NCI-H1694 treated with DMSO at 0.1 percent for 48 hours (cell line): ENCODE results near the gene R3HDM4.
"Not testable (repeated sequence)": the region's sequence is repeated elsewhere in the genome, so short reads cannot be mapped to it uniquely, and the experiment has no call there.

Source experiments
- DNase-seq: peaks from one replicate; lab custom pipeline; 2025; lab: John Stamatoyannopoulos, UW

The R3HDM4 gene

GRCh38 chr19:854549-854948, 58.5 kb downstream of the R3HDM4 start:
- DNase-seq, result no peak

- DNase-seq, result not testable (repeated sequence)
Observed at GRCh38 chr19:853614-854220, 59.3 kb downstream of the R3HDM4 start.

- no peak for DNase-seq
Observed at GRCh38 chr19:853014-853585, 59.9 kb downstream of the R3HDM4 start.

- DNase-seq, result no peak
Observed at GRCh38 chr19:852136-853013, 60.6 kb downstream of the R3HDM4 start, which contains the start of gene ELANE. ELANE (plus strand) TSS chr19:852303; CDS start chr19:852329, 26 bp downstream.

- no peak for DNase-seq
Observed at GRCh38 chr19:850979-851335, 62.1 kb downstream of the R3HDM4 start.

GRCh38 chr19:850221-850978, 62.6 kb downstream of the R3HDM4 start:
- DNase-seq, result no peak

- not testable (repeated sequence) for DNase-seq
Observed at GRCh38 chr19:849195-849594, 63.8 kb downstream of the R3HDM4 start.

GRCh38 chr19:848386-848921, 64.6 kb downstream of the R3HDM4 start:
- no peak for DNase-seq
